ENCODE measurements around the gene SLC25A20.
"Not testable (repeated sequence)": the region's sequence is repeated elsewhere in the genome, so short reads cannot be mapped to it uniquely, and the experiment has no call there.

Gene SLC25A20

DNA sequence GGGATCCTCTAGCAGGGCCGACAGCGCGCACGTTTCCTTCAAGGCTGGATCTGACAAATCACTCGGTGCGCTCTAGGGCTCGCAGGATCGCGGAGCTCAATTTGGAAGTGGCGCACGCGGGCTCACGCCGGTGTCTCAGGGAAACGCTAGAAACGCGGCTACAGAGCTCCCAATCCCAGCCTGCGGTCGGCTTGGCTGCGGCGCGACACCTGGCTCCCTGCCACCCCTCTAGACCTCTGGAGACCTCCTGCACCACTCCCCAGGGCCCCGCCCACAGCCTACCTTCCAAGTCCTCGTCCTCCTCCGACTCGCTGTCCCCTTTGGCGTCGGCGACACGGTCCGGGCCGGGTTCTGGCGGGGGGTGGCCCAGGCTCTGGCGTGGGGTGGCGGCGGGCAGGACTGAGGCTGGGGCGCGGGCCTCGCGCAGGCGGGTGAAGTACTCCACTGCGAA, 51.6 kb downstream of the SLC25A20 start:
- DNase-seq (ENCODE audit: low read depth): peak; percentile 13

DNA sequence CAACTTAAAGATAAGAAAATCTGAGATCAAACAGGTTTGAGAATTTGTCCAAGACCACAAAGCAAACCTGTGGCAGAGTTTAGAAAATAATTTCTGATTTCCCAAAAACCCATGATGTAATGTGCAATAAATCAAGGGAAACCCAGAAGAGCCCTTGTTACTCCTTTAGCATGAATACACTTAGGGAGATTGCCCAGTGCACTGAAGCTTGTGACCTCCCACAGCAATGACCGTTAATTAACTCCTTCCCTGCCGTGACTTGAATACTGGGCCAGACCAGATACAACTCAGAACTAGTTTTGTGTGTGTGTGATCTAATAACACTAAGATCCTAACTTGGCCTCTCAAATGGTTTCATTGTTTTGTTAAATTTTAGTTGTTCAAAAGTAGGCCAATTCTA, 53.5 kb downstream of the SLC25A20 start:
- no peak for DNase-seq (ENCODE audit: low read depth)

DNA sequence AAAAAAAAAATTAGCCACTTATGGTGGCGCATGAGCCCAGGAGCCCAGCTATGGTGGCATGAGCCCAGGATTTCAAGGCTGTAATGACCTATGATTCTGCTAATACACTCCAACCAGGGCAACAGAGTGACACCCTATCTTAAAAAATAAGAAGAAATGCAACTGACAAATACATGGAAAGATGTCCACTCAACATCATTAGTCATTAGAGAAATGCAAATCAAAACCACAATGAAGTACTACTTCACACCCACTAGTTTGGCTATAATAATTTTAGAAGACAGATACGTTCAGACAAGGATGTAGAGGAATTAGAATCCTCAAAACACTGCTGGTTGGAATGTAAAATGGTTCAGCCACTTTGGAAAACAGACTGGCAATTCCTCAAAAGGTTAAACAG, 61.5 kb downstream of the SLC25A20 start:
- DNase-seq (ENCODE audit: low read depth): no peak

DNA sequence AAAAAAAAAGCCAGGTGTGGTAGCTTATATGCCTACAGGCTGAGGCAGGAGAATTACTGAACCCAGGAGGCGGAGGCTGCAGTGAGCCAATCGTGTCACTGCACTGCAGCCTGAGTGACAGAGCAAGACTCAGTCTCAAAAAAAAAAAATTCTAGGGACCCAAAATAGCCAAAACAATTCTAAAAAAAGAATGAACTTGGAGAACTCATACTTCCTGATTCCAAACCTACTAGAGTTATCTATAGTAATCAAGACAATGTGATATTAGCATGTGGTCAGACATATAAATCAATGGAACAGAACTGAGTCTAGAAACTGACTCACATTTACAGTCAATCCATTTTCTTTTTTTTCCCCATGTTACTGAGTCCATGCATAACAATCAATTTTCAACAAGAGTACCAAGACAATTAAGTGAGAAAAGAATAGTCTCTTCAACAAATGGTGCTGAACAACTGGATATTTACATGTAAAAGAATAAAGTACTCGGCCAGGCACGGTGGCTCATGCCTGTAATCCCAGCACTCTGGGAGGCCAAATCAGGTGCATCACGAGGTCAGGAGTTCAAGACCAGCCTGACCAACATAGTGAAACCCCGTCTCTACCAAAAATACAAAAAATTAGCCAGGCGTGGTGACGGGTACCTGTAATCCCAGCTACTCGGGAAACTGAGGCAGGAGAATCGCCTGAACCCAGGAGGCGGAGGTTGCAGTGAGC, 62.9 kb downstream of the SLC25A20 start:
- no peak for DNase-seq (ENCODE audit: low read depth)

DNA sequence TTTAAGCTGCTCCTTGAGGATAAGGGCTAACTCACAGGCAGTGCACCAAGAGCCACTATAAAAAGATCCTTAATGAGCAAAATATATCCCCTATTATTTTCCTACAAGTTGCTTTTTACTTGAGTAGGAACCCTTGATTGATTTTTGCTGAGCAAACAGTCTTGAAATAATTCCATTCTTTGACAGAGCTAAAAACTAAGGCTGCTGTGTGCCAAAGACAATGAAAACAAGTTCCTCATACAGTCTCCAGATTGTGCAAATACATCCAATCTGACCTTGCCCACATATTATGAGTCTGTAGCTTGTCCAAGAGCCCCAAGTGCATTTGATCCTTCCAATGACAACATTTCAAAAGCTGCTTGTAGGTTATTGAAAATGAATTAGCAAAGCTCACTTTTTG, 66.0 kb downstream of the SLC25A20 start:
- DNase-seq (ENCODE audit: low read depth): no peak

DNA sequence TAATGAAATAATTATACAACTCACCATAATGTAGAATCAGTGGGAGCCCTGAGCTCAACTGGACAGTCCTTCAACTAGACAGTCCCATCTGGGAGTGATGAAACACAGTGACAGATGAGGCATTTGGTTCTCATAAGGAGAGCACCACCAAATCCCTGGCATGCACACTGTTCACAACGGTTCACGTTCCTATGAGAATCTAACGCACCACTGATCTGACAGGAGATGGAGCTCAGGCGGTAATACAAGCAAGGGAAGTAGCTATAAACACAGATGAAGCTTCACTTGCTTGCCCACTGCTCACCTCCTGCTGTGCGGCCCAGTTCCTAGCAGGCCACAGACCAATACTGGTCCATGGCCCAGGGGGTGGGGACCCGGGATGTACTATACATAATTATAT, 68.0 kb downstream of the SLC25A20 start:
- no peak for DNase-seq (ENCODE audit: low read depth)

DNA sequence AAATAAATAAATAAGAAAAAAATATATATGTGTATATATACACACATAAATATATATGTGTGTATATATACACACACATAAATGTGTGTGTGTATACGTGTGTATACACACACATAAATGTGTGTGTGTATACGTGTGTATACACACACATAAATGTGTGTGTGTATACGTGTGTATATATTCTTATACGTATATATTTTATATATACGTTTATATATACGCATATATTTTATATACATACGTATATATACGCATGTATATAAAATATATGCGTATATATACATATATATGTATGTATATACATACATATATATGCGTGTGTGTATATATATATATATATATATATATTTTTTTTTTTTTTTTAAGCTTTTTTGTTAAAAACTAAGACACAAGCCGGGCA, 69.2 kb downstream of the SLC25A20 start:
- not testable (repeated sequence) for DNase-seq (ENCODE audit: low read depth)

DNA sequence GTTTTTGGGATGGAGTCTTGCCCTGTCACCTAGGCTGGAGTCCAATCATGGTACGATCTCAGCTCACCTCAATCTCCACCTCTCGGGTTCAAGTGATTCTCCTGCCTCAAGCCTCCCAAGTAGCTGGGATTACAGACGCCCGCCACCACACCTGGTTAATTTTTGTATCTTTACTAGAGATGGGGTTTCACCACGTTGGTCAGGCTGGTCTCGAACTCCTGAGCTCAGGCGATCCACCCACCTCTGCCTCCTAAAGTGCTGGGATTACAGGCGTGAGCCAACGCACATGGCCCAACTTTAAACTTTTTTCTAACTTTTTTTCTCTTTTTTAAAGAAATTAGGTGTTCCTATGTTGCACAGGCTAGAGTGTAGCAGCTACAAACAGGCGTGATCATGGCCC, 70.8 kb downstream of the SLC25A20 start:
- not testable (repeated sequence) for DNase-seq (ENCODE audit: low read depth)

DNA sequence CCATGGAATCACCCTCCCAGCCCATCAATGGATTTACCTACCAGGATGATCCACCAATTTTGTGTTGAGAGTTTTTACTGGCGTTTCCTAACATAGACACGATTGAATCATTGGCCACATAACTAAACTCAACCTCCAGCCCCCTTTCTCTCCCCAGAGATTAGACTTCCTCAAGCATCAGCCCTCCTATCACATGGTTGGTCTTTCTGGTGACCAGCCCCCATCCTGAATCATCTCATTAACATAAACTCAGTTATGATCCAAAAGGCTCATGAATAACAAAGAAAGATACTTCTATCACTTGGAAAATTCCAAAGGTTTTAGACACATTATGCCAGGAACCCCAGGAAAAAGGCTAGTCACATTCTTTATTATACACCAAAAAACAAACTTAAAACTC, 72.2 kb downstream of the SLC25A20 start:
- no peak for DNase-seq (ENCODE audit: low read depth)

DNA sequence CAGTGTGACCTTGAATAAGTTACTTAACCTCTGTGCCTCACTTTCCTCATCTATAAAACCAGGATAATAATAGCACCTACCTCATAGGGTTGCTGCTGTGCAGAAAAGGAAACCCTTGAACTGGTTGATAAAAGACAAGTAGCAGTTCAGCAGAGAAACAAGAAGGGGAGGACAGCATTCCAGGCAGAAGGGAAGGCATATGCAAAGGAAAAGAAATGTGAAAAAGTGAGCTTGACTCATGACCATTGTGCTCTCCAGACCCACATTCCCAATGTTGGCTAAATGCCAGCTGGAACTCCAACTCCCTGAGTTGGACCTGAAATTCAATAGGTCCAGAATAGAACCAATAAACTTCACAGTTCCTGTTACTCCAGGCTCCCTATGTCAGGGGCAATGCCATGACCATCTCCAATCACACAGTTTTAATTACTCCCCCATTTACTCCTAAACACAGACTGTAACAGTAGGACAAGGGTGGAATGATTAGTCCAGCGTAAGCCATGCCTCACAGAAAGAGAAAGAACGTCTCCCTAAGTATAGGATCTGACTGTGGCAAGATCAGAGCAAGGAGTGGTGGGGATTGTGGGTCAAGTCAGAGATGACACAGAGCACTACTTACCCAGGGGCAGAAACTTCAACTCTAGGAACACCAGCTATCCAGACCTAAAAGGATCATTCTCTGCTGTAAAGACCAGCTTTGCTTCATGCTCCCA, 77.9 kb downstream of the SLC25A20 start:
- DNase-seq (ENCODE audit: low read depth): no peak

DNA sequence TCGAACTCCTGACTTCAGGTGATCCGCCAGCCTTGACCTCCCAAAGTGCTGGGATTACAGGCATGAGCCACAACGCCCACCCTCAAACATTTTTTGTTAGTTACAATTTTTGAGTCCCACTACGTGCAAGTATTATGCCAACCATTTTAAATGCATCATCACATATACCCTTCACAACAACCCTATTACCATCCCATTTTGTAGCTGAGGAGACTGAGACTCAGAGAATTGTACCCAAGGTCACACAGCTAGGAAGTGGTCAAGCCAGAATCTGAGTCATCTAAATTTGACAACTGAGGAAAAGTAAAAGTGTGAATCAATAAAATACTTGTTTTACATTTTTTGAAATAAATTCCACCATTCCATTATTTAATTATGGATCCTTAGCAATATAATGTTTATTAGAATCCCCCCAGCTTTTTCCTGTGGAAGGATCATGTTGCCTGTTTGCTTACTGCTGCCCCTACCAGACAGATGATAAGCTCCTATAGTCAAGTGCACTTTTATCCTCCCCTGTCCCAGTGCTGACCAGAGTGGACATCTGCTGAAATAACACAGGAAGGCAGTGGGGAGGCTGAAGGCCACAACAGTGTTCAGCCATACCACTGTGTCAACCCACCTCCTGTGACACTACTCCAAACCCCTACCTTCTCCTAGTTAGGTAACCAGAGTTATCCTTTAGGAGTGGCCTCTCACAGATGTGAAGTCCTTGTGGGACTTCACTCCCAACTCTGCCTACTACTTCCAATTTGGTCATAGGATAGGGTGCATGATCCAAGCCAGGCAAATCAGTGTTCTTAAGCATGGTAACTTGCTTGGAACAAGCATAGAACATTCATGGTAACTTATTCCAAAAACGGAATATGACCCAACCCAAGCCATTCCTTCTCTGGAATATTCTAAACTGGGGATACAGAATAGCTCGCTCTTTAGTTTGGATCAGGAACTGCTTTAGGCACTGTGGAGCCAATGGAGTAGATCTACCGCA, 79.2 kb downstream of the SLC25A20 start:
- no peak for DNase-seq (ENCODE audit: low read depth)

DNA sequence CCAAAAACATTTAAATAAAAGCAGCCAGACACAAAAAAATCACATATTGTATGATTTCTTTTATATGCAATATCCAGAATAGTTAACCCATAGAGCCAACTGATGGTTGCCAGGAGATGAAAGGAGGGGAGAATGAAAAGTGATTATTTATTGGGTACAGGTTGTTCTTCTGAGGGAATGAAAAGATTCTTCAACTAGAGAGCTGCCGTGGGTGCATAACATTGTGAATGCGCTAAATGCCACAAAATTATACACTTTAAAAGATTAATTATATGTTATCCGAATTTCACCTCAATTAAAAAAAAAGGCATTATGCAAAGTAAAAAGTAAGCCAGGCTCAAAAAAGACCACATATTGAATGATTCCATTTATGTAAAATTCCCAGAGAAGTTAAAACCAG, 87.2 kb downstream of the SLC25A20 start:
- no peak for DNase-seq (ENCODE audit: low read depth)

Data from activated gamma-delta T cell treated with anti-CD3 and anti-CD28 coated beads, Interleukin-2, amount 50 U/mL, for 16 hours (primary cell).